T-helper 2 cell treated with Interferon-gamma antibody and Interleukin-4, amounts not matched to agents 5 μg/mL and 100 μg/mL, for 36 hours (primary cell): ENCODE results near the gene IL21R.

ENCODE experiments used
- DNase-seq: peaks from one replicate; pipeline ENCODE4 v3.0.0; 2021; ENCODE audit warnings: low spot score
- H3K27ac Mint-ChIP-seq: one replicate; pipeline ENCODE4 v1.8.0; 2021; ENCODE audit warnings: mild to moderate bottlenecking, mixed read lengths
- H3K27me3 Mint-ChIP-seq: one replicate; pipeline ENCODE4 v1.8.0; 2021; ENCODE audit warnings: low read depth, mixed read lengths
- H3K36me3 Mint-ChIP-seq: one replicate; pipeline ENCODE4 v1.8.0; 2021; ENCODE audit warnings: low read depth, mixed read lengths
- H3K4me1 Mint-ChIP-seq: one replicate; pipeline ENCODE4 v1.8.0; 2021; ENCODE audit warnings: low read depth, mixed read lengths
- H3K4me3 Mint-ChIP-seq: one replicate; pipeline ENCODE4 v1.8.0; 2022; ENCODE audit warnings: mild to moderate bottlenecking, moderate library complexity, mixed read lengths
- H3K9me3 Mint-ChIP-seq: one replicate; pipeline ENCODE4 v1.8.0; 2021; ENCODE audit warnings: mixed read lengths

Gene IL21R

DNA sequence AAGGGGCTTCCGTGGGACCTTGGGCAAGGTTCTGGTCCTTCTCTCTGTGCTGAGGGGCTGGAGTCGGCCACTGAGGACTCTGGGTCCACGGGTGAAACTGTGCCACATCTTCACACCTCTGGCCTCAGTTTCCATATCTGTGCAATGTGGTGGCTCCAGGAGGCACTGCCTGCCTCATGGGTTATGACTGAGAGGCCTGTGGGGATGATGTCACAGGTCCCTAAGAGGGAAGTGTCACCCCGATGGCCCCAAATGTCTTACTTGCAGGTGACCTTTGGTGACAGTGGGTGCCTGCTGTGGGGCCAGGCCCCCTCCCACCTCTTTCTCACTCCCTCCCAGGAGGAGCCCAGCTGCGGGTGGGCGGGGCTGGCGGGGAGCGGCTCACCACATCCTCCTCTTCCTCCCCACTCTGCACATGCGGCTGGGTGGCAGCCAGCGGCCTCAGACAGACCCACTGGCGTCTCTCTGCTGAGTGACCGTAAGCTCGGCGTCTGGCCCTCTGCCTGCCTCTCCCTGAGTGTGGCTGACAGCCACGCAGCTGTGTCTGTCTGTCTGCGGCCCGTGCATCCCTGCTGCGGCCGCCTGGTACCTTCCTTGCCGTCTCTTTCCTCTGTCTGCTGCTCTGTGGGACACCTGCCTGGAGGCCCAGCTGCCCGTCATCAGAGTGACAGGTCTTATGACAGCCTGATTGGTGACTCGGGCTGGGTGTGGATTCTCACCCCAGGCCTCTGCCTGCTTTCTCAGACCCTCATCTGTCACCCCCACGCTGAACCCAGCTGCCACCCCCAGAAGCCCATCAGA lies at the start of gene IL21R:
IL21R (plus strand) TSS at position 407 of the 801 bp plus-strand sequence. CDS start 27,898 bp downstream, outside the sequence.
- DNase-seq: peak; percentile 91
- no peaks in the 10 kb centered on the region for H3K9me3 Mint-ChIP-seq
- H3K4me3 Mint-ChIP-seq: peak within 1 kb of the TSS; percentile 98
- peaks cover 13% of the 10 kb centered on the region for H3K36me3 Mint-ChIP-seq
- H3K27ac Mint-ChIP-seq: peak within 1 kb of the TSS; percentile 98
- peaks cover 56% of the 10 kb centered on the region for H3K4me1 Mint-ChIP-seq
- no peaks in the 10 kb centered on the region for H3K27me3 Mint-ChIP-seq

DNA sequence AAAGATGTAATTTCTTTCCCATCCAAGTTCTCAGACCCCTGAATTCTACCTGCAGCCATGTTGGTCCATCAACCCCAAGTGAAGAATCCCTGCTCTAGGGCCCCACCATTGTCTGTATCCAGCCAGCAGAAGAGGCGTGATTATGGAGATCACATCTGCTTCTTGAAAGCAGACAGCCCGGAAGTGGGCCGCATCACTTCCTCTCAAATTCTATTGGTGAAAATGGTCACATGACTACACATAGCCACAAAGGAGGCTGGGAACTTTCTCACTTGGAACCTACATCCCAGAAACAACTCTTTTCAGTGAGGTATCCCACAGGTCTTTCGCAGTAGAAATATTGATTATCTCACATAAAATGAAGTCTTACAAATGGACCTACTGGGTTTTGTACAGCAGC lies 48.1 kb upstream of the IL21R start:
- Mint-ChIP-seq H3K9me3 (no peaks in the 10 kb centered on the region), H3K4me1 (peaks cover 23% of the 10 kb centered on the region), H3K27me3 (no peaks in the 10 kb centered on the region), H3K4me3 (no peak overlapping the region), H3K27ac (peak overlapping the region; percentile 54), H3K36me3 (peaks cover 90% of the 10 kb centered on the region)
- DNase-seq: no peak

DNA sequence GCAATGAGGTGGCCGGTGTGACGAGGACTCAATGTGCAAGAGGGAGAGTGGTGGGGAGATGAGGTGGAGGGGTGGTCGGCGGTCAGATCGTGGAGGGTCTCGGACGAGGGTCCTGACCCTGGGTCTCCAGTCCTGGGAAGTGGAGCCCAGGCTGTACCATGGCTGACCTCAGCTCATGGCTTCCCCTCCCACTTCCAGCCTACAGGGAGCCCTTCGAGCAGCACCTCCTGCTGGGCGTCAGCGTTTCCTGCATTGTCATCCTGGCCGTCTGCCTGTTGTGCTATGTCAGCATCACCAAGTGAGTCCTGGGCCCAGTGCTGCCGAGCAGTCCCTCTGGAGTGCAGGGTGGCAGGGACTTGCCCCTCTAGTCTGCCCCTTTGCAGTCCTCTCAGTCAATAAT lies 46.4 kb upstream of the IL21R start:
- no peaks in the 10 kb centered on the region for H3K27me3 Mint-ChIP-seq
- peaks cover 89% of the 10 kb centered on the region for H3K36me3 Mint-ChIP-seq

DNA sequence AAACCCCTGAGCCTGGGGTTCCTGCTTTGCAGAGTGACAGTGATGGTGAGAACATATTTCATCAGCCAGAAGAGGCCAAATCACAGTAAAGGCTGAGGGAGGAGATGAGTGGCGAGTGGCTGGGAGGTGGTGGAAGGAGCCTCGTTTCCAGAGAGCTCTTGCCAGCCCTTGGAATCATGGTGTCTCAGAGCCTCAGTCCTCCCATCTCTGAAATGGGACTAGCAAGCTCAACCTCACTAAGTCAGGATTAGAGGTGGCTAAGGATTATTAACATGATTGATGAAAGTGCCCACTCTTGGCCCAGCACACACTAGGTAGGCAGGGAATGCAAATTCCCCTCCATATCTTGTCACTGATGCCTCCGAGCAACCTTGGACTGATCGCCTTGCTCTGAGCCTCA lies 45.2 kb upstream of the IL21R start:
- H3K9me3 Mint-ChIP-seq: no peaks in the 10 kb centered on the region
- DNase-seq: no peak
- no peak overlapping the region for H3K4me3 Mint-ChIP-seq
- peaks cover 17% of the 10 kb centered on the region for H3K4me1 Mint-ChIP-seq
- no peaks in the 10 kb centered on the region for H3K27me3 Mint-ChIP-seq
- no peak overlapping the region for H3K27ac Mint-ChIP-seq
- peaks cover 88% of the 10 kb centered on the region for H3K36me3 Mint-ChIP-seq

More for the DNA sequence above, 46.4 kb upstream of the IL21R start:
- DNase-seq: peak; percentile 23
- Mint-ChIP-seq H3K4me1 (peaks cover 16% of the 10 kb centered on the region), H3K4me3 (no peak overlapping the region), H3K27ac (peak overlapping the region; percentile 77), H3K9me3 (no peaks in the 10 kb centered on the region)

DNA sequence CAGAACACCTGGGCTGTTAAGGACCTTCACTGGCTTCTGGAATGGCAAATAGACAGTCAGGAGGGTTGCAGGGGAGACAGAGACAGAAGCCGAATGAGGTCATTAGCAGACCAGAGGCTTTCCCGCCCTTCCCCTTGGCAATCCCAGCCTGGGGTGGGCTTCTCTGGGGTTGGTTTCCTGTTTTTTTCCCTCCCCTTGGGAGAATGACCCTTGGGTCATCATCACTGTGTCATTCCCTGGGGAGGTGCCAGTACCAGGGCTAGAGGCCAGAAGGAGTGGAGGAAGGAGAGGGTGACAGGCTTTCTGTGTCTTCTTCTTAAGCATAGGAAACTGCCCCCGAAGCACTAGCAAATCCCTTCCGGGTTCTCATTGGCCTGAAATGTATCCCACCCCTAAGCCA lies 42.9 kb upstream of the IL21R start:
- no peak for DNase-seq
- Mint-ChIP-seq H3K27ac (no peak overlapping the region), H3K36me3 (peaks cover 90% of the 10 kb centered on the region), H3K27me3 (no peaks in the 10 kb centered on the region), H3K4me3 (no peak overlapping the region), H3K9me3 (no peaks in the 10 kb centered on the region), H3K4me1 (peaks cover 26% of the 10 kb centered on the region)

DNA sequence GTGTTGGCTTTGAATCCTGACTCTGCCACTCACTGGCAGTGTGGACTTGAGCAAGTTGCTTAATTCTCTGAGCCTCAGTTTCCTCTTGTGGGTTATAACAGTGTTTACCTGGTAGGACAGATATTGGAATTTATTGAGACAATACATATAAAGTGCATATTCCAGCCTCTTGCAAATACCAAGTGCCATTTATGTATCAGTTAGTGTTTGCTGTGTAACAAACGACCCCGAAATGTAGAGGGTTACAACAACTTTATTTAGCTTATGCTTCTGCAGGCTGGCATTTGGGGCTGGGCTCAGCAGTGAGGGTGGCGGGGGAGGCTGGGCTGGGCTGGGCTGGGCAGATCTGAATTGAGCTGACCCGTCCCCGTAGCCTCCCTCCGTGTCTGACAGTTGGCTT lies 42.4 kb upstream of the IL21R start:
- Mint-ChIP-seq H3K4me1 (peaks cover 29% of the 10 kb centered on the region), H3K27ac (no peak overlapping the region), H3K27me3 (no peaks in the 10 kb centered on the region), H3K36me3 (peaks cover 90% of the 10 kb centered on the region), H3K9me3 (no peaks in the 10 kb centered on the region), H3K4me3 (no peak overlapping the region)
- no peak for DNase-seq

DNA sequence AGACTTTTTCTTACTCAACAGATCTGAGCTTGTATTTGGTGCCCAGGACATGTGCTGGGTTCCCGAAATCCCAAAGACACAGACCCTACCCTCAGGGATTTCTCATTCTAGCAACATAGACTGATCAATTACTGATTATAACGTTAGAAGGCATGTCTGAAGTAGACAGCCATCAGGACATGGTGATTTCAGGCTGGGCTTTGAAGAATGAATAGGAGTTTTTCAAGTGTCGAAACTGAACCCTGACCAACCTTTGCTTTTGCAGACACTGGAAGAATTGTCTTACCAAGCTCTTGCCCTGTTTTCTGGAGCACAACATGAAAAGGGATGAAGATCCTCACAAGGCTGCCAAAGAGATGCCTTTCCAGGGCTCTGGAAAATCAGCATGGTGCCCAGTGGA lies 40.0 kb upstream of the IL21R start:
- no peaks in the 10 kb centered on the region for H3K27me3 Mint-ChIP-seq
- H3K4me1 Mint-ChIP-seq: peaks cover 42% of the 10 kb centered on the region
- peak overlapping the region; percentile 56 for H3K27ac Mint-ChIP-seq
- DNase-seq: no peak
- H3K9me3 Mint-ChIP-seq: no peaks in the 10 kb centered on the region
- H3K4me3 Mint-ChIP-seq: no peak overlapping the region
- peaks cover 85% of the 10 kb centered on the region for H3K36me3 Mint-ChIP-seq

DNA sequence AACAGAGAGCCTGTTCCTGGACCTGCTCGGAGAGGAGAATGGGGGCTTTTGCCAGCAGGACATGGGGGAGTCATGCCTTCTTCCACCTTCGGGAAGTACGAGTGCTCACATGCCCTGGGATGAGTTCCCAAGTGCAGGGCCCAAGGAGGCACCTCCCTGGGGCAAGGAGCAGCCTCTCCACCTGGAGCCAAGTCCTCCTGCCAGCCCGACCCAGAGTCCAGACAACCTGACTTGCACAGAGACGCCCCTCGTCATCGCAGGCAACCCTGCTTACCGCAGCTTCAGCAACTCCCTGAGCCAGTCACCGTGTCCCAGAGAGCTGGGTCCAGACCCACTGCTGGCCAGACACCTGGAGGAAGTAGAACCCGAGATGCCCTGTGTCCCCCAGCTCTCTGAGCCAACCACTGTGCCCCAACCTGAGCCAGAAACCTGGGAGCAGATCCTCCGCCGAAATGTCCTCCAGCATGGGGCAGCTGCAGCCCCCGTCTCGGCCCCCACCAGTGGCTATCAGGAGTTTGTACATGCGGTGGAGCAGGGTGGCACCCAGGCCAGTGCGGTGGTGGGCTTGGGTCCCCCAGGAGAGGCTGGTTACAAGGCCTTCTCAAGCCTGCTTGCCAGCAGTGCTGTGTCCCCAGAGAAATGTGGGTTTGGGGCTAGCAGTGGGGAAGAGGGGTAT lies 39.3 kb upstream of the IL21R start:
- Mint-ChIP-seq H3K9me3 (no peaks in the 10 kb centered on the region), H3K27ac (peak overlapping the region; percentile 56), H3K4me1 (peaks cover 46% of the 10 kb centered on the region), H3K36me3 (peaks cover 80% of the 10 kb centered on the region), H3K4me3 (no peak overlapping the region), H3K27me3 (no peaks in the 10 kb centered on the region)
- no peak for DNase-seq

DNA sequence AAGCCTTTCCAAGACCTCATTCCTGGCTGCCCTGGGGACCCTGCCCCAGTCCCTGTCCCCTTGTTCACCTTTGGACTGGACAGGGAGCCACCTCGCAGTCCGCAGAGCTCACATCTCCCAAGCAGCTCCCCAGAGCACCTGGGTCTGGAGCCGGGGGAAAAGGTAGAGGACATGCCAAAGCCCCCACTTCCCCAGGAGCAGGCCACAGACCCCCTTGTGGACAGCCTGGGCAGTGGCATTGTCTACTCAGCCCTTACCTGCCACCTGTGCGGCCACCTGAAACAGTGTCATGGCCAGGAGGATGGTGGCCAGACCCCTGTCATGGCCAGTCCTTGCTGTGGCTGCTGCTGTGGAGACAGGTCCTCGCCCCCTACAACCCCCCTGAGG lies 38.7 kb upstream of the IL21R start:
- Mint-ChIP-seq H3K4me1 (peaks cover 52% of the 10 kb centered on the region), H3K27ac (peak overlapping the region; percentile 66), H3K36me3 (peaks cover 75% of the 10 kb centered on the region), H3K4me3 (no peak overlapping the region), H3K27me3 (no peaks in the 10 kb centered on the region), H3K9me3 (no peaks in the 10 kb centered on the region)
- no peak for DNase-seq

DNA sequence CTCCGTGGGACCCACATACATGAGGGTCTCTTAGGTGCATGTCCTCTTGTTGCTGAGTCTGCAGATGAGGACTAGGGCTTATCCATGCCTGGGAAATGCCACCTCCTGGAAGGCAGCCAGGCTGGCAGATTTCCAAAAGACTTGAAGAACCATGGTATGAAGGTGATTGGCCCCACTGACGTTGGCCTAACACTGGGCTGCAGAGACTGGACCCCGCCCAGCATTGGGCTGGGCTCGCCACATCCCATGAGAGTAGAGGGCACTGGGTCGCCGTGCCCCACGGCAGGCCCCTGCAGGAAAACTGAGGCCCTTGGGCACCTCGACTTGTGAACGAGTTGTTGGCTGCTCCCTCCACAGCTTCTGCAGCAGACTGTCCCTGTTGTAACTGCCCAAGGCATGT lies 38.2 kb upstream of the IL21R start:
- Mint-ChIP-seq H3K4me1 (peaks cover 55% of the 10 kb centered on the region), H3K36me3 (peaks cover 69% of the 10 kb centered on the region), H3K4me3 (no peak overlapping the region), H3K9me3 (no peaks in the 10 kb centered on the region), H3K27ac (peak overlapping the region; percentile 66), H3K27me3 (no peaks in the 10 kb centered on the region)
- no peak for DNase-seq

DNA sequence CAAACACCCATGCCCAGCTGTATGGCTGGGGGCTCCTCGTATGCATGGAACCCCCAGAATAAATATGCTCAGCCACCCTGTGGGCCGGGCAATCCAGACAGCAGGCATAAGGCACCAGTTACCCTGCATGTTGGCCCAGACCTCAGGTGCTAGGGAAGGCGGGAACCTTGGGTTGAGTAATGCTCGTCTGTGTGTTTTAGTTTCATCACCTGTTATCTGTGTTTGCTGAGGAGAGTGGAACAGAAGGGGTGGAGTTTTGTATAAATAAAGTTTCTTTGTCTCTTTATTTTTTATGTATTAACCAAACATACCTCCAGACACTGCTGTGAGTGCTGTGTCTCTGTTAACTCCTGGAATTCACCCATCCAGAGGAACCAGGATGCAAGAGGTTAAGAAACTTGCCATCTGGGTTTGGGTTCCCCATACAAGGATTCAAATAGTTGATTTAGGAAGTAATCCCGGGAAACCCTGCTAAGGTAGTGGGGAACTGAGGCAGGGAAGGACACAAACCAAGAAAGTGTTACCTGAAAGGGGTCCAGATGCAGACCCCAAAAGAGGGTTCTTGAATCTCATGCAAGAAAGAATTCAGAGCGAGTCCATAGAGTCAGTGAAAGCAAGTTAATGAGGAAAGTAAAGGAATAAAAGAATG lies 37.4 kb upstream of the IL21R start:
- Mint-ChIP-seq H3K27me3 (no peaks in the 10 kb centered on the region), H3K4me3 (no peak overlapping the region), H3K27ac (peak overlapping the region; percentile 66), H3K36me3 (peaks cover 62% of the 10 kb centered on the region), H3K4me1 (peaks cover 58% of the 10 kb centered on the region), H3K9me3 (peaks cover 3% of the 10 kb centered on the region)
- DNase-seq: no peak

DNA sequence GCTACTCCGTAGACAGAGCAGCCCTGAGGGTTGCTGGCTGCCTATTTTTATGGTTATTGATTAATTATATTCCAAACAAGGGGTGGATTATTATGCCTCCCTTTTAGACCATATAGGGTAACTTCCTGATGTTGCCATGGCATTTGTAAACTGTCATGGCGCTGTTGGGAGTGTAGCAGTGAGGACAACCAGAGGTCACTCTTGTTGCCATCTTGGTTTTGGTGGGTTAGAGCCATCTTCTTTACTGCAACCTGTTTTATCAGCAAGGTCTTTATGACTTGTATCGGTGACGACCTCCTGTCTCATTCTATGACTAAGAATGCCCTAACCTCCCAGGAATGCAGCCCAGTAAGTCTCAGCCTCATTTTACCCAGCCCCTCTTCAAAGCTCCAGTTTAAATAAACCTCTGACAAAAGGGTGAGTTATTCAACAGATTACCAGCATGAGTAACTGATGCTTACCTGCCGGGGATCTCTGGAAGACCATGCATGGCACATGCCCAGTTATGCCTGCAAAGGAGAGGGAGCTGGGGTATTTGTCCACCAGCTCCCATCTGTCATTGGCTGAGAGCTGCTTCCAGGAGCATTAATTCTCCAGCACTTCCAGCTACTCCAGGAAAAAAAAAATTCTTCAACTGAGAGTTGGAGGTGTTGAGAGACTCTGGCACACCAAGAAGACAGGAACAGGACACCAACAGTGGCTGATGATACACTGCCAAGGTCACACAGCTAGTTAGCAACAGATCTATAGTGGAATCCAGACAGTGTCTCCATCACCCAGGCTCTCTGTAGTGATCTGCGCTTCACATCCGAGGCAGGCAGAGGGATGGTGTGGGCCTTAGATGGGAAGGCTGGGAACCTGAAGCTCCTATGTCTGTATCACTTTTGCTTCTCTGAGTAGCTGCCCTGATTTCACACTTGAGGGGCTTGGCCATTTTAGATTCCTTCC lies 36.6 kb upstream of the IL21R start:
- H3K27ac Mint-ChIP-seq: peak overlapping the region; percentile 66
- peak; percentile 40 for DNase-seq
- peaks cover 60% of the 10 kb centered on the region for H3K4me1 Mint-ChIP-seq
- H3K36me3 Mint-ChIP-seq: peaks cover 60% of the 10 kb centered on the region
- H3K9me3 Mint-ChIP-seq: peaks cover 11% of the 10 kb centered on the region
- peak overlapping the region; percentile 19 for H3K4me3 Mint-ChIP-seq
- no peaks in the 10 kb centered on the region for H3K27me3 Mint-ChIP-seq

DNA sequence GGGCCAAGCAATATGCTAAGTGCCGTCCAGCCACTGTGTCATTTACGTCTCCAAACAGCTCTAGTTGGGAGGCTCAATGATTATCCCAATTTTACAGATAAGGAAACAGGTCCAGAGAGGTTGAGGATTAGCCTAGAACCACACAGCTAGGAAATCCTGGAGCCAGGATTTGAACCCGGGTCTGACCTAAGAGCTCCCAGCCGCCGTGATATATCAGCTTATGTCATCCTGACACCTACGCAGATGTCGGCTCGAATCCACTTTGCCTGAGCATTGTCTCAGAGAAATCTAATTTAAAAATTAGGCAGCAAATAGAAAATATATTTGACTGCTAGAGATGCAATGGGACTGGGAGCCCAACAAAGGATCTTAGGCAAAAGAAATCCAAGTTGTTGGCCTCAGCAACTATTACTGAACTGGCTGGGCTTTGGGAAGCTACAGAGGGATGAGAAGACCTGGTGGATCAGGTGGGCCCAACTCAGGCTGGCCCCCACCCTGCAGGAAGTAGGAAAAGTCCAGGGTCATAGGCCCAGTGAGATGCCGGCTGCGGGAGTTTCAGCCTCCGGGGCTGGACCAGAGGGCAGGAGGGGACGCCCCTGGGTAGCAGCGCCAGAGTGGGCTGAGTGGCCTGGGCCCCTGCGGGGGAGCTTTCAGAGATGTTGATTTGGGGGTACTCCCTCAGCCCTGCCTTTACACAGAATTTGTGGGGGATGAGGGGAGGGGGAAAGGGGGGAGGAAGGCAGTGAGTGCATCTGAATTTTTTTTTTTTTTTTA lies 35.1 kb upstream of the IL21R start:
- H3K36me3 Mint-ChIP-seq: peaks cover 50% of the 10 kb centered on the region
- no peaks in the 10 kb centered on the region for H3K27me3 Mint-ChIP-seq
- peak overlapping the region; percentile 75 for H3K4me3 Mint-ChIP-seq
- H3K4me1 Mint-ChIP-seq: peaks cover 58% of the 10 kb centered on the region
- peak; percentile 63 for DNase-seq
- H3K27ac Mint-ChIP-seq: peak overlapping the region; percentile 97
- H3K9me3 Mint-ChIP-seq: peaks cover 14% of the 10 kb centered on the region
